Testis (tissue), 3 donors: ENCODE measurements around the gene DNAJC6. TPM values are rescaled to one million over a fixed set of nuclear protein-coding genes. Genes with fewer than 3 reads are reported as not detected.

Experiments used
- DNase-seq: peaks from one replicate; pipeline ENCODE4 v3.0.0-alpha.2; 2019
- H3K27ac ChIP-seq, 2 donors: fragments of 200-600 bp; sonication (generic); one replicate each; pipeline ENCODE4 v1.5.1; 2019
- H3K27me3 ChIP-seq: fragments of 200-600 bp; sonication (generic); one replicate; pipeline ENCODE4 v1.5.1; 2019
- H3K36me3 ChIP-seq: fragments of 200-600 bp; sonication (generic); one replicate; pipeline ENCODE4 v1.5.1; 2017; ENCODE audit warnings: low read depth; ENCODE audit errors: missing control alignments
- H3K4me1 ChIP-seq: fragments of 200-600 bp; sonication (generic); one replicate; pipeline ENCODE4 v1.5.1; 2019
- H3K4me3 ChIP-seq, 2 donors: fragments of 200-600 bp; sonication (generic); one replicate each; pipeline ENCODE4 v1.5.1; 2017 to 2019
- H3K9me3 ChIP-seq: fragments of 200-600 bp; sonication (generic); one replicate; pipeline ENCODE4 v1.5.1; 2017
- CTCF ChIP-seq, 3 experiments: fragments of 450-650 bp in 2 of 3; fragments of 200-600 bp in 1 of 3; sonication (generic) in 1 of 3; IDR thresholded peaks; one replicate each; pipeline ENCODE4 v1.5.1; 2016 to 2019; ENCODE audit warnings: antibody characterized with exemption in 3 of 3, mild to moderate bottlenecking in 2 of 3, moderate library complexity in 1 of 3
- POLR2A ChIP-seq: fragments of 450-650 bp; IDR thresholded peaks from one replicate; pipeline ENCODE4 v1.6.1; 2017; ENCODE audit warnings: antibody characterized with exemption, mild to moderate bottlenecking, moderate library complexity
- WGBS, 2 donors: methylation state at CpG; one replicate each; pipeline ENCODE4 v1.1.5; 2018; 5-methylcytosine and 5-hydroxymethylcytosine counted together
- intact Hi-C: fragments of 100-400 bp; cut with DNase I; formaldehyde crosslinking; loops from one replicate; pipeline ENCODE4 v1.15.1; 2023; ENCODE audit warnings: low total_unique reads
- polyA plus RNA-seq: library from polyadenylated mRNA; stranded (reverse); fragments of 350-450 nt; fragmentation: Illumina TruSeq; extraction: RNeasy Lipid Tissue Mini Kit (QIAGEN cat#74804); gene quantifications from one replicate; pipeline ENCODE4 v1.2.3, GENCODE V29; 2014; ENCODE audit warnings: low read depth, low replicate concordance; ENCODE audit not compliant: insufficient read depth
- total RNA-seq, 2 donors: library from RNA; depleted of rRNA; stranded (reverse); fragments of >200 nt; gene quantifications; one replicate each; pipeline ENCODE4 v1.2.3, GENCODE V29; 2016

DNAJC6 gene
- total and polyA plus RNA-seq, 3 donors from 2014 or later, result 5.1 to 7.3 (median 5.2) TPM

- intact Hi-C loops, result no loop called here
- H3K27me3 ChIP-seq, result no peaks in the 10 kb centered on the region
These were observed 45.8 kb downstream of the DNAJC6 start for GRCh38 chr1:65355031-65355712.

GRCh38 chr1:65357291-65357960 lies 48.1 kb downstream of the DNAJC6 start:
- H3K27me3 ChIP-seq, result no peaks in the 10 kb centered on the region
- H3K4me3 ChIP-seq, result no peak overlapping the region
- WGBS, 2 donors, result 92 to 94% methylated on average over 6 of the region's 6 CpGs
- intact Hi-C loops, result no loop called here
- H3K4me1 ChIP-seq, result no peaks in the 10 kb centered on the region
- no peak for TF ChIP-seq CTCF (IDR thresholded peaks at IDR 0.05)
- no peak for TF ChIP-seq POLR2A
- H3K36me3 ChIP-seq, result no peaks in the 10 kb centered on the region
- H3K27ac ChIP-seq, result no peak overlapping the region
- no peak for DNase-seq
- H3K9me3 ChIP-seq, result no peaks in the 10 kb centered on the region

More at GRCh38 chr1:65355031-65355712, 45.8 kb downstream of the DNAJC6 start:
- 90 to 91% methylated on average over 7 of the region's 7 CpGs for WGBS, 2 donors
- Histone ChIP-seq H3K4me1 (no peaks in the 10 kb centered on the region), H3K36me3 (no peaks in the 10 kb centered on the region), H3K27ac (no peak overlapping the region), H3K9me3 (no peaks in the 10 kb centered on the region), H3K4me3 (no peak overlapping the region)
- no peak for TF ChIP-seq POLR2A
- TF ChIP-seq CTCF (IDR thresholded peaks at IDR 0.05), result no peak
- no peak for DNase-seq

- no peak overlapping the region for H3K4me3 ChIP-seq
- WGBS, 2 donors, result 66% methylated on average over 3 of the region's 3 CpGs
- no peak for DNase-seq
- no peak overlapping the region for H3K27ac ChIP-seq
- no peaks in the 10 kb centered on the region for H3K27me3 ChIP-seq
- no peak for TF ChIP-seq POLR2A
- no peak for TF ChIP-seq CTCF (IDR thresholded peaks at IDR 0.05)
- no peaks in the 10 kb centered on the region for H3K4me1 ChIP-seq
- H3K9me3 ChIP-seq, result no peaks in the 10 kb centered on the region
- no peaks in the 10 kb centered on the region for H3K36me3 ChIP-seq
- intact Hi-C loops, result no loop called here
These were observed 50.5 kb downstream of the DNAJC6 start for GRCh38 chr1:65359888-65360287.

GRCh38 chr1:65360648-65361047 lies 51.3 kb downstream of the DNAJC6 start:
- 54% methylated on average over 5 of the region's 5 CpGs for WGBS, 2 donors
- H3K4me1 ChIP-seq, result no peaks in the 10 kb centered on the region
- TF ChIP-seq CTCF (IDR thresholded peaks at IDR 0.05), result no peak
- no peak for TF ChIP-seq POLR2A
- H3K27me3 ChIP-seq, result no peaks in the 10 kb centered on the region
- DNase-seq, result no peak
- no peaks in the 10 kb centered on the region for H3K36me3 ChIP-seq
- H3K9me3 ChIP-seq, result no peaks in the 10 kb centered on the region
- intact Hi-C loops, result no loop called here
- no peak overlapping the region for H3K4me3 ChIP-seq
- H3K27ac ChIP-seq, result no peak overlapping the region

GRCh38 chr1:65362545-65362944 lies 53.2 kb downstream of the DNAJC6 start:
- Histone ChIP-seq H3K27me3 (no peaks in the 10 kb centered on the region), H3K4me1 (no peaks in the 10 kb centered on the region), H3K27ac (no peak overlapping the region), H3K36me3 (no peaks in the 10 kb centered on the region), H3K4me3 (no peak overlapping the region), H3K9me3 (no peaks in the 10 kb centered on the region)
- 95 to 97% methylated on average over 3 of the region's 3 CpGs for WGBS, 2 donors
- TF ChIP-seq CTCF (IDR thresholded peaks at IDR 0.05) (no peak), POLR2A (no peak)
- intact Hi-C loops, result no loop called here
- DNase-seq, result no peak
